Liver (tissue), 9 donors: ENCODE results near the gene PGAM5. TPM values are rescaled to one million over a fixed set of nuclear protein-coding genes. Genes with fewer than 3 reads are reported as not detected.

Experiments
- DNase-seq: peaks from one replicate; pipeline ENCODE4 v3.0.0-alpha.2; 2017; ENCODE audit warnings: low spot score
- H3K27ac ChIP-seq, 2 donors: one replicate each; pipeline ENCODE4 v1.7.0; 2013; ENCODE audit warnings: inconsistent platforms in 2 of 2, low read length in 2 of 2, control low read depth in 1 of 2, low read depth in 1 of 2, mild to moderate bottlenecking in 1 of 2
- H3K27me3 ChIP-seq, 4 donors: one replicate each; pipeline versions ENCODE4 v1.6.1 to v1.7.0; 2013; ENCODE audit warnings: low read length in 3 of 4, inconsistent platforms in 1 of 4, mild to moderate bottlenecking in 1 of 4, moderate library complexity in 1 of 4; ENCODE audit not compliant: control insufficient read depth in 4 of 4, insufficient read depth in 4 of 4
- H3K36me3 ChIP-seq, 4 donors: one replicate each; pipeline versions ENCODE4 v1.6.1 to v1.7.0; 2013; ENCODE audit warnings: low read length in 3 of 4, mild to moderate bottlenecking in 3 of 4, low read depth in 1 of 4, moderate library complexity in 1 of 4; ENCODE audit not compliant: control insufficient read depth in 4 of 4, insufficient read depth in 3 of 4
- H3K4me1 ChIP-seq, 4 donors: one replicate each; pipeline versions ENCODE4 v1.6.1 to v1.7.0; 2013; ENCODE audit warnings: low read length in 3 of 4, mild to moderate bottlenecking in 3 of 4, moderate library complexity in 1 of 4; ENCODE audit not compliant: control insufficient read depth in 4 of 4, insufficient read depth in 4 of 4
- H3K4me3 ChIP-seq, 3 donors: one replicate each; pipeline versions ENCODE4 v1.6.1 to v1.7.0; 2013; ENCODE audit warnings: low read length in 3 of 3, control low read depth in 1 of 3, low read depth in 1 of 3, mild to moderate bottlenecking in 1 of 3
- H3K9ac ChIP-seq, 2 donors: one replicate each; pipeline ENCODE4 v1.7.0; 2013; ENCODE audit warnings: low read length in 2 of 2, mild to moderate bottlenecking in 2 of 2, moderate library complexity in 2 of 2, control low read depth in 1 of 2, low read depth in 1 of 2
- H3K9me3 ChIP-seq, 4 donors: one replicate each; pipeline versions ENCODE4 v1.6.1 to v1.7.0; 2013; ENCODE audit warnings: low read length in 3 of 4; ENCODE audit not compliant: control insufficient read depth in 4 of 4
- ATF3 ChIP-seq: IDR thresholded peaks from 2 replicates; pipeline ENCODE4 v1.6.1; 2016; ENCODE audit warnings: antibody characterized with exemption
- FOXA1 ChIP-seq: IDR thresholded peaks from 2 replicates; pipeline ENCODE4 v1.6.1; 2016; ENCODE audit warnings: antibody characterized with exemption
- FOXA2 ChIP-seq: IDR thresholded peaks from 2 replicates; pipeline ENCODE4 v1.6.1; 2016; ENCODE audit warnings: antibody characterized with exemption
- GABPA ChIP-seq, 2 donors: IDR thresholded peaks in 1 of 2; conservative IDR thresholded peaks in 1 of 2; 2 replicates each; pipeline ENCODE4 v1.6.1; 2016; ENCODE audit warnings: antibody characterized with exemption in 2 of 2, mild to moderate bottlenecking in 1 of 2, moderate library complexity in 1 of 2
- HNF4A ChIP-seq, 2 donors: conservative IDR thresholded peaks; 2 replicates each; pipeline ENCODE4 v1.6.1; 2016; ENCODE audit warnings: antibody characterized with exemption in 2 of 2, mild to moderate bottlenecking in 2 of 2
- HNF4G ChIP-seq: IDR thresholded peaks from 2 replicates; pipeline ENCODE4 v1.6.1; 2016; ENCODE audit warnings: antibody characterized with exemption
- JUND ChIP-seq, 2 donors: IDR thresholded peaks; 2 replicates each; pipeline ENCODE4 v1.6.1; 2016; ENCODE audit warnings: antibody characterized with exemption in 2 of 2
- MAX ChIP-seq: IDR thresholded peaks from 2 replicates; pipeline ENCODE4 v1.6.1; 2016; ENCODE audit warnings: antibody characterized with exemption
- NR2F2 ChIP-seq: IDR thresholded peaks from 2 replicates; pipeline ENCODE4 v1.6.1; 2016; ENCODE audit warnings: antibody characterized with exemption
- RAD21 ChIP-seq, 2 donors: IDR thresholded peaks; 2 replicates each; pipeline ENCODE4 v1.6.1; 2016; ENCODE audit warnings: antibody characterized with exemption in 2 of 2, mild to moderate bottlenecking in 2 of 2
- REST ChIP-seq: IDR thresholded peaks from 2 replicates; pipeline ENCODE4 v1.6.1; 2016; ENCODE audit warnings: antibody characterized with exemption, mild to moderate bottlenecking
- RXRA ChIP-seq, 2 donors: IDR thresholded peaks; 2 replicates each; pipeline ENCODE4 v1.6.1; 2017 to 2018; ENCODE audit warnings: antibody characterized with exemption in 2 of 2, mild to moderate bottlenecking in 1 of 2
- SP1 ChIP-seq: IDR thresholded peaks from 2 replicates; pipeline ENCODE4 v1.6.1; 2018; ENCODE audit warnings: antibody characterized with exemption, mild to moderate bottlenecking
- TAF1 ChIP-seq: conservative IDR thresholded peaks from 2 replicates; pipeline ENCODE4 v1.6.1; 2016; ENCODE audit warnings: antibody characterized with exemption, mild to moderate bottlenecking
- YY1 ChIP-seq: IDR thresholded peaks from 2 replicates; pipeline ENCODE4 v1.6.1; 2016; ENCODE audit warnings: antibody characterized with exemption, mild to moderate bottlenecking
- WGBS: extraction: QIAGEN DNeasy Blood & Tissue Kit; methylation state at CpG from one replicate; pipeline ENCODE4 v1.1.7; 2013; 5-methylcytosine and 5-hydroxymethylcytosine counted together
- polyA plus RNA-seq, 2 donors: library from polyadenylated mRNA; stranded (reverse) in 1 of 2; unstranded in 1 of 2; fragments of 200-250 nt in 1 of 2; fragments of >200 nt in 1 of 2; fragmentation: Nextera tagmentation in 1 of 2; extraction: Ambion mirVana in 1 of 2; gene quantifications; one replicate each; pipeline versions ENCODE4 v1.2.1 to v1.2.3, GENCODE V29; 2013 to 2015
- total RNA-seq, 2 donors: library from RNA; depleted of rRNA; stranded (reverse); fragments of >200 nt; gene quantifications; one replicate each; pipeline ENCODE4 v1.2.3, GENCODE V29; 2014
- TF ChIP-seq, protein P1 (sequence below): fragments of 150-350 bp; IDR thresholded peaks from 2 replicates; pipeline ENCODE4 v1.5.1; 2017; ENCODE audit warnings: improper control_type of control experiment, low read depth, low read length; ENCODE audit not compliant: missing input control
- donor health status: healthy.
- donor health status: healthy.
- donor health status: healthy.
- donor health status: healthy.
- donor health status: healthy.

The PGAM5 gene
- total and polyA plus RNA-seq, 4 donors: 6.3 to 34.0 (median 22.2) TPM

DNA sequence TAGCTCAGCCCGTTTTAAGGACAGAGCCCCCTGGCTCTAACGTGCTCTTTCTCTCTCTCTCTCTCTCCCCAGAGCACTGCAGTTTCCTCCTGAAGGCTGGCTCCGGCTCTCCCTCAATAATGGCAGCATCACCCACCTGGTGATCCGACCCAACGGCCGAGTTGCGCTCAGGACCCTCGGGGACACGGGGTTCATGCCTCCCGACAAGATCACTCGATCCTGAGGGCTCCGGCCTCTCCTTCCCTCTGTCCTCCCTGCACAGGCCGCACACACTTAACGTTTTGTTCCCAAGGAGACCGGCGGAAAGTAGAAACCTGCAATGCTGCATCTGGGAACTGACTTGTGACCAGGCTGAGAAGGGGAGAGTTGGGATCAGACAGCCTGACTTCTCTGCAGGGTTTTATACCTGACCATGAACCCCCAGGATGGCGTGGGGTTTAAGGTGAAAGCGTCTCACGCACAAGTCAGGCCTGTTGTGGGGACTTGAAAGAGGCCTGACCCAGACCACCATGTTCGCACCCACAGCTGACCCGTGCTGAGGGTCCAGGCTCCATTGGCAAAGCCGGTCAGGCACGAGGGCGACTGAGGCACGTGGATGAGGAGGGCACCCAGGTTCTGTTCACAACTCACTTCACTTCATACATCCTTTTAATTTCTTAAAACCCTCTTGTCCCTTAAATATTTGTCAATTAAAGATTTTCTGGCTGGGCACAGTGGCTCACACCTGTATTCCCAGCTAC lies 10.1 kb downstream of the PGAM5 start:
- no peak overlapping the region for H3K27ac ChIP-seq
- no peaks in the 10 kb centered on the region for H3K9me3 ChIP-seq
- no peak overlapping the region for H3K4me3 ChIP-seq
- H3K9ac ChIP-seq: no peak overlapping the region
- peaks cover 0 to 1% (median under 1%) of the 10 kb centered on the region in 4 donors for H3K4me1 ChIP-seq
- no peaks in the 10 kb centered on the region for H3K27me3 ChIP-seq
- peaks cover 25 to 74% (median 33%) of the 10 kb centered on the region in 4 donors for H3K36me3 ChIP-seq
- TF ChIP-seq SP1 (no peak), HNF4G (no peak), YY1 (no peak), NR2F2 (no peak), ATF3 (no peak), RXRA (IDR thresholded peaks at IDR 0.05) (no peak), TAF1 (no peak), HNF4A (conservative IDR thresholded peaks at IDR 0.05) (no peak), GABPA (IDR thresholded peaks at IDR 0.05 in 1 of 2, conservative IDR thresholded peaks at IDR 0.05 in 1 of 2) (no peak), REST (no peak), RAD21 (IDR thresholded peaks at IDR 0.05) (no peak), JUND (IDR thresholded peaks at IDR 0.05) (no peak), FOXA1 (no peak), MAX (no peak), FOXA2 (no peak)
- TF ChIP-seq, protein P1, sequence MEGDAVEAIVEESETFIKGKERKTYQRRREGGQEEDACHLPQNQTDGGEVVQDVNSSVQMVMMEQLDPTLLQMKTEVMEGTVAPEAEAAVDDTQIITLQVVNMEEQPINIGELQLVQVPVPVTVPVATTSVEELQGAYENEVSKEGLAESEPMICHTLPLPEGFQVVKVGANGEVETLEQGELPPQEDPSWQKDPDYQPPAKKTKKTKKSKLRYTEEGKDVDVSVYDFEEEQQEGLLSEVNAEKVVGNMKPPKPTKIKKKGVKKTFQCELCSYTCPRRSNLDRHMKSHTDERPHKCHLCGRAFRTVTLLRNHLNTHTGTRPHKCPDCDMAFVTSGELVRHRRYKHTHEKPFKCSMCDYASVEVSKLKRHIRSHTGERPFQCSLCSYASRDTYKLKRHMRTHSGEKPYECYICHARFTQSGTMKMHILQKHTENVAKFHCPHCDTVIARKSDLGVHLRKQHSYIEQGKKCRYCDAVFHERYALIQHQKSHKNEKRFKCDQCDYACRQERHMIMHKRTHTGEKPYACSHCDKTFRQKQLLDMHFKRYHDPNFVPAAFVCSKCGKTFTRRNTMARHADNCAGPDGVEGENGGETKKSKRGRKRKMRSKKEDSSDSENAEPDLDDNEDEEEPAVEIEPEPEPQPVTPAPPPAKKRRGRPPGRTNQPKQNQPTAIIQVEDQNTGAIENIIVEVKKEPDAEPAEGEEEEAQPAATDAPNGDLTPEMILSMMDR: no peak
- WGBS: 97% methylated on average over 25 of the region's 25 CpGs
- DNase-seq: no peak

GRCh38 chr12:132723015-132723763 lies 12.5 kb downstream of the PGAM5 start:
- DNase-seq: no peak
- Histone ChIP-seq H3K4me3 (no peak overlapping the region), H3K36me3 (peaks cover 29 to 84% (median 40%) of the 10 kb centered on the region in 4 donors), H3K4me1 (no peaks in the 10 kb centered on the region), H3K9me3 (no peaks in the 10 kb centered on the region), H3K27me3 (no peaks in the 10 kb centered on the region), H3K9ac (no peak overlapping the region), H3K27ac (no peak overlapping the region)
- TF ChIP-seq JUND (IDR thresholded peaks at IDR 0.05): no peak
- WGBS: 93% methylated on average over 30 of the region's 30 CpGs
